Esophagus (tissue), 2 donors: ENCODE results near the gene ST6GALNAC1. TPM values are rescaled to one million over a fixed set of nuclear protein-coding genes. Genes with fewer than 3 reads are reported as not detected.

ENCODE experiments used
- H3K27ac ChIP-seq, 2 donors: one replicate each; pipeline ENCODE4 v1.5.1; 2013; ENCODE audit warnings: low read depth in 2 of 2, mild to moderate bottlenecking in 2 of 2, inconsistent platforms in 1 of 2, low read length in 1 of 2, moderate library complexity in 1 of 2
- H3K27me3 ChIP-seq, 2 donors: one replicate each; pipeline ENCODE4 v1.6.1; 2013; ENCODE audit warnings: low read length in 2 of 2, control low read depth in 1 of 2, mild to moderate bottlenecking in 1 of 2; ENCODE audit not compliant: insufficient read depth in 2 of 2, control insufficient read depth in 1 of 2
- H3K36me3 ChIP-seq, 2 donors: one replicate each; pipeline ENCODE4 v1.6.1; 2013; ENCODE audit warnings: low read length in 1 of 2; ENCODE audit not compliant: control insufficient read depth in 2 of 2, insufficient read depth in 2 of 2
- H3K4me1 ChIP-seq, 2 donors: one replicate each; pipeline ENCODE4 v1.6.1; 2013; ENCODE audit warnings: low read length in 1 of 2; ENCODE audit not compliant: control insufficient read depth in 2 of 2, insufficient read depth in 2 of 2
- H3K4me3 ChIP-seq, 2 donors: one replicate each; pipeline ENCODE4 v1.5.1; 2013; ENCODE audit warnings: low read length in 2 of 2, mild to moderate bottlenecking in 2 of 2, low read depth in 1 of 2, moderate library complexity in 1 of 2
- H3K9me3 ChIP-seq, 2 donors: one replicate each; pipeline ENCODE4 v1.6.1; 2013; ENCODE audit warnings: mild to moderate bottlenecking in 2 of 2, low read depth in 1 of 2, low read length in 1 of 2, moderate library complexity in 1 of 2; ENCODE audit not compliant: control insufficient read depth in 2 of 2, insufficient read depth in 1 of 2
- WGBS, 2 donors: extraction: QIAGEN DNeasy Blood & Tissue Kit; methylation state at CpG; one replicate each; pipeline ENCODE4 v1.1.7; 2013; 5-methylcytosine and 5-hydroxymethylcytosine counted together
- polyA plus RNA-seq, 2 donors: library from polyadenylated mRNA; stranded (reverse); fragments of 200-250 nt; gene quantifications; one replicate each; pipeline ENCODE4 v1.2.3, GENCODE V29; 2013
- donor health status: healthy with polysubstance abuse.
- donor health status: Bipolar disorder and iron deficiency.

The ST6GALNAC1 gene
- polyA plus RNA-seq, 2 donors: 20.1 to 40.1 TPM

DNA sequence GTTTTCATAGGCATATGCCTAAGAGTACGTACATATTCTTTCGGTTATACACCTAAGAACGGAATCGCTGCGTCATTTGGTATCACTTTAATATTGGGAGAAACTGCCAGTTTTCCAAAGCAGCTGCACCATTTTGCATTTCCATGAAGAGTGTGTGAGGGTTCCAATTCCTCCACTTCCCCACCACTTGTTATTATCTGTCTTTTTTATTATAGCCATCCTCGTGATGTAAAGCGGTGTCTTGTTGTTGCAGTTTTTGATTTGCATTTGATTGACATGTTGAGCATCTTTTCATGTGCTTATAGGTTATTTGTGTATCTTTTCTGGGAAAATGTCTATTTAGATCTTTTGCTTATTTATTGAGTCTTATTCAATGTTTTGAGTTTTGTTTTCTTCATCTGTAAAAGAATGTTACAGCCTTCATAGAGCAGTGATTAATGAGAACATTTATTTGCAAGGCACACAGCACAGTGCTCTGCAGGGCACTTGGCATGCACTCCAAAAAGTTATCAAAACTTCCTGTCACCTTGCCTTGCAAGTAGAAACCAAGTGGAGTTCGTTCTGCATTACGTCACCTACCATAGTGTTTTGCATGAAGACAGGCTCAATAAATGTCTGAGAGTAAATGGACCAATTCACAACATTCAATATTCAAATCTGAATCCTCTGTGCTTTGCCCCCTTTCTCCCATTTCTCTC lies 26.6 kb upstream of the ST6GALNAC1 start:
- no peaks in the 10 kb centered on the region for H3K27me3 ChIP-seq
- H3K27ac ChIP-seq: peak overlapping the region; percentile 97 to 100
- no peak overlapping the region for H3K4me3 ChIP-seq
- 76 to 79% methylated on average over 9 of the region's 9 CpGs for WGBS, 2 donors
- H3K36me3 ChIP-seq: no peaks in the 10 kb centered on the region
- H3K9me3 ChIP-seq: no peaks in the 10 kb centered on the region
- peaks cover 0 to 3% of the 10 kb centered on the region in 2 donors for H3K4me1 ChIP-seq

DNA sequence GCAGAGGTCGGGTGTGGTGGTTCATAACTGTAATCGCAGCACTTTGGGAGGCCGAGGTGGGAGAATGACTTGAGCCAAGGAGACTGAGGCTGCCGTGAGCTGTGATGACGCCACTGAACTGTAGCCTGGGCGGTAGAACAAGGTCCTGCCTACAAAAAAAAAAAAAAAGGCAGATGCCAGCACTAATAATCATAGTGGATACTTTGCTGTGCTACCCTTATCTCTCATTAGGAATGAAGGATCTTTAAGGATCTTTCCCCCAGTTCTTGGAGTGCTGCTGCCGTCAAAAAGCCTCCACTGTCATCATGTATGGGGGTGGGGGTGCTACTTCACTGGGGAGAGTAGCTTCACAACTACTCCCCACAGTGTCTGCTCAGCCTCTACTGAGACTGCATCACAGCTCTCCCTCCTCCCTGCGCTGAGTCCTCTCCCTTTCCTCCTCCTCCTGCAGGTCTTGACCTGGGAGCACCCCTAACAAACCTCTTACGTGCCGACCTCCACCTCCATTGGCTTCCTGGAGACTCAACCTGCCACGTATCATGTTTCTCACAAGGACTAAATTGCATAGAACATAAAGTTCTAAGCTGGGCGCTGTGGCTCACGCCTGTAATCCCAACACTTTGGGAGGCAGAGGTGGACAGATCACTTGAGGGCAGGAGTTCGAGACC lies 24.4 kb upstream of the ST6GALNAC1 start:
- Histone ChIP-seq H3K27ac (peak overlapping the region; percentile 28 to 65), H3K4me1 (peaks cover 0 to 3% of the 10 kb centered on the region in 2 donors), H3K27me3 (no peaks in the 10 kb centered on the region), H3K36me3 (no peaks in the 10 kb centered on the region), H3K9me3 (no peaks in the 10 kb centered on the region), H3K4me3 (no peak overlapping the region)
- 57 to 65% methylated on average over 14 of the region's 14 CpGs for WGBS, 2 donors

DNA sequence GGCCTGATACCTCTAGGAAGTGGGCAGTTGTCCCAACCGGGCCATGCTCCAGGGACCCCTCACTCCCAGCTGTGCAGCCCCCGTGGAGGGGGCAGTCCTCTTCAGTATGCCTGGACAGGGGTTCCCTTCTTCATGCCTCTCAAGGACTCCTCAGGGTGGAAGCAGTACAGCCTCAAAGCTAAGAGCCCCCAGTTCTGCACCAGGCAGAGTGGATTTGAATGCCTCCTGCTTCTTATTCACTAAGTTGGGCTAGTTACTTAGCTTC lies 23.9 kb upstream of the ST6GALNAC1 start:
- WGBS, 2 donors: 56 to 71% methylated on average over 2 of the region's 2 CpGs
- Histone ChIP-seq H3K4me1 (peaks cover 0 to 3% of the 10 kb centered on the region in 2 donors), H3K27me3 (no peaks in the 10 kb centered on the region), H3K36me3 (no peaks in the 10 kb centered on the region), H3K4me3 (no peak overlapping the region), H3K9me3 (no peaks in the 10 kb centered on the region), H3K27ac (peak overlapping the region; percentile 28 to 65)

DNA sequence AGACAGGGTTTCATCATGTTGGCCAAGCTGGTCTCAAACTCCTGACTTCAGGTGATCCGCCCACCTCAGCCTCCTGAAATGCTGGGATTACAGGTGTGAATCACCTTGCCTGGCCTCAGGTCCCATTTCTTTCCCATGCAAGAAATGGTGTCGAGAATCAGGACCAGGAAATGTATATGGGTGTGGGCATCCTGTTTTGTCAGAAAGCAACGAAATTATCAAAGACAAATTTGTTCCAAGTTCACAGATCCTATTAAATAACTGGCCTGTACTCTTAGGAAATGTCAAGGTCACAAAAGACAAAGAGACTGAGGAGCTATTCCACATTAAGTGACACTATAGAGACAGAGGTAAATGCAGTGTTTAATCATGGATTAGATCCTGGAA lies 17.1 kb upstream of the ST6GALNAC1 start:
- no peaks in the 10 kb centered on the region for H3K9me3 ChIP-seq
- WGBS, 2 donors: 37 to 44% methylated on average over 3 of the region's 3 CpGs
- H3K36me3 ChIP-seq: no peaks in the 10 kb centered on the region
- H3K4me3 ChIP-seq: no peak overlapping the region
- no peak overlapping the region for H3K27ac ChIP-seq
- peaks cover 0 to 16% of the 10 kb centered on the region in 2 donors for H3K4me1 ChIP-seq
- H3K27me3 ChIP-seq: no peaks in the 10 kb centered on the region

DNA sequence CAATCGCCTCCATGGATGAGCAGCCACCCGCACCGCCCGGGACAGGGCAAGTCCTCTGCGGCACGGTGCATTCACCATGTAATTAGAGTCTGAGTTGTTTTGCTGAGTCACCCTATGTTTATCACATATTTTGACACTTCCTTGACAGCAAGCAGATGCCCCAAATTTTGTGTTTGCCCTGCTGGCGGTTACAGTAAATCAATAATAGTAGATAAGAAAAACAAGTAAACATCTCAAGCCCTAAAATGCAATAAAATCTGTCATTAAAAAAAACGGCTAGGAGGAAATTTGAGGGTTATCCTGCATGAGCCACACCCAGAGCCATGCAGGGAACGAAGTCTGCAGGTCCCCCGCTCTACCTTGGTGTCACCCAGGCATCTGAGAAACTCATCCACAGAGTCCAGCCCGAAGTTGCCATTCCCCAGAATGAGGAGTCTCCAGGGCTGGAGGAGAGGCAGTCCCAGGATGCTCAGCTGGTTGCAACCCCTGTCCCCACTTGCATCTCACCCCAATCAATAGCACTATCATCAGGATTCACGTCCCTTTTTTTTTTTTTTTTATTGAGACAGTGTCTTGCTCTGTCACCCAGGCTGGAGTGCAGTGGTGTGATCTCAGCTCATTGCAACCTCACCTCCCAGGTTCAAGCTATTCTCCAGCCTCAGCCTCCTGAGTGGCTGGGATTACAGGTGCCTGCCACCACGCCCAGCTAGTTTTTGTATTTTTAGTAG lies 16.5 kb upstream of the ST6GALNAC1 start:
- Histone ChIP-seq H3K9me3 (no peaks in the 10 kb centered on the region), H3K4me1 (peaks cover 0 to 16% of the 10 kb centered on the region in 2 donors), H3K36me3 (no peaks in the 10 kb centered on the region), H3K27ac (peak overlapping the region; percentile 89 to 94), H3K4me3 (no peak overlapping the region), H3K27me3 (no peaks in the 10 kb centered on the region)
- WGBS, 2 donors: 29 to 34% methylated on average over 13 of the region's 13 CpGs

DNA sequence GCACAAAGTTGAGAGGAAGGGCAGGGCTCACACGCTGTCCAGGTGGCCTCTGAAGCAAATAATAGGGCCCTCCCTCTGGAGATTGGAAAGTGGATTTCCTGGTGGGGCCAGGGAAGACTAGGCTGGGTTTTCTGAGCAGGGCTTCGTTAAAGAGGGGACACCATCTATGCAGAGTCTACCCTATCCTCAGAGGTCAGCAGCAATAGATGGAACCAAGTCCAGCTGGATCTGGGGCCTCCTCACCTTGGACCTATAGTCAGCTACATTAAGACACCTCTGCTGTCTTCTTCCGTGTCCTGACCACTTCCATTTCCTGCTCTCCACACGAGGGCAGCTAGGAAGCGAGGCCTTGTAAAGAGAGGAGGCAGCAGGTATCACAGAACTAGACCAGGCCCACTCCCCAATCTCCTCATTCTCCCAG lies 14.7 kb upstream of the ST6GALNAC1 start:
- Histone ChIP-seq H3K4me1 (peaks cover 0 to 16% of the 10 kb centered on the region in 2 donors), H3K9me3 (no peaks in the 10 kb centered on the region), H3K36me3 (no peaks in the 10 kb centered on the region), H3K27ac (peak overlapping the region; percentile 14 to 85), H3K4me3 (no peak overlapping the region), H3K27me3 (no peaks in the 10 kb centered on the region)
- 70 to 77% methylated on average over 5 of the region's 5 CpGs for WGBS, 2 donors

DNA sequence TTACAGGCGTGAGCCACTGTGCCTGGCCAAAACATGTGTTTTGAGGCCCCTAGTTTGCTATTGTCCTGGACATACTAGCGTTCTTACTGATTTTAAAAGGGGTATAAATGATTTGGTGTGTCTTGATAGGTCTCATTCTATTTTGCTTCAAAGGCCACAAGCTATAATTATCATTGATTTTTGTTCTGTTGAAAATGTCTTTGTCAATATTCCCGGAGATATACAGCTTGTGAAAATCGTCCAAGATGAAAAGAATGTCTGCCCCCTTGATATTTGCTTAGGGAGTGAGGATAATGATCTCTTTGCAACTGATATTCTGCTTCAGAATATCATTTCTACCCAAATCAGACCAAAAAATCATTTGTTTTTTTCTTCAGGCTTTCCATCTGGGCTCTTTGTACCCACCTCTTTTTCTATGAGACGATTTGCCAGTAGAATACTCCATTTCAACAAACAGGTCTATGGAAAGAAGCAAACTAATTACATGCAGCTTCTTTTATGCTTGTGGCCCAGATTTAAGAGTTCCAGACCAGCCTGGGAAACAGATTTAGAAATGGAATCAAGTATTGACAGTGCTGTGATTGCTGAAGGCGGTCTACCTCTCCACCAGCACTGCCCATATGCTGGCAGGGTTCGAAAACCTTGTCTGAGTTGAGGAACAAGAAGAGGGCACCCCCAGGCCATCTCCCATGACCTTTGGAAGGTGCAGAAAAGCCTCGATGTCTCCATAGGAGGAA lies 14.1 kb upstream of the ST6GALNAC1 start:
- H3K4me1 ChIP-seq: peaks cover 0 to 16% of the 10 kb centered on the region in 2 donors
- H3K27ac ChIP-seq: peak overlapping the region in 1 of 2 donors; percentile 85
- no peaks in the 10 kb centered on the region for H3K27me3 ChIP-seq
- H3K9me3 ChIP-seq: no peaks in the 10 kb centered on the region
- 81 to 85% methylated on average over 8 of the region's 8 CpGs for WGBS, 2 donors
- no peaks in the 10 kb centered on the region for H3K36me3 ChIP-seq
- H3K4me3 ChIP-seq: no peak overlapping the region

DNA sequence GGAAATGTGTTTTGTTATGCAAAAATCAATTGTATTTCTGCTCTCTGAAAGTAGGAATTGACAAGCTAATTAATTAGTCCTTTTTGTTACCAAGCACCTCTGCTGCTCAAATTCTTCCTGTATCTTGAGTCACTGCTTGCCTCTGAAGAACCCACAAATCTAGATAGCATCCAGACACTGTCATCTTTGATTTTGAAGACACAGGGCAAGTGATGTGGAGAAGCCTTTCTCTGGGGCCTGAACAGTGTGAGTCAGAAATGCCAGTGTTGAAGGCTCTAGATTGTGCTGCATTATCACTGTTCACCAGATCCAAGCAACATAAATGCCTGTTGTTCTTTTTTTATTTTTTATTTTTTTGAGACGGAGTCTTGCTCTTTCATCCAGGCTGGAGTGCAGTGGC lies 10.9 kb upstream of the ST6GALNAC1 start:
- Histone ChIP-seq H3K4me1 (peaks cover 0 to 10% of the 10 kb centered on the region in 2 donors), H3K36me3 (no peaks in the 10 kb centered on the region), H3K4me3 (no peak overlapping the region), H3K9me3 (no peaks in the 10 kb centered on the region), H3K27me3 (no peaks in the 10 kb centered on the region), H3K27ac (no peak overlapping the region)
- WGBS, 2 donors: 100% methylated on average over 1 of the region's 1 CpG

DNA sequence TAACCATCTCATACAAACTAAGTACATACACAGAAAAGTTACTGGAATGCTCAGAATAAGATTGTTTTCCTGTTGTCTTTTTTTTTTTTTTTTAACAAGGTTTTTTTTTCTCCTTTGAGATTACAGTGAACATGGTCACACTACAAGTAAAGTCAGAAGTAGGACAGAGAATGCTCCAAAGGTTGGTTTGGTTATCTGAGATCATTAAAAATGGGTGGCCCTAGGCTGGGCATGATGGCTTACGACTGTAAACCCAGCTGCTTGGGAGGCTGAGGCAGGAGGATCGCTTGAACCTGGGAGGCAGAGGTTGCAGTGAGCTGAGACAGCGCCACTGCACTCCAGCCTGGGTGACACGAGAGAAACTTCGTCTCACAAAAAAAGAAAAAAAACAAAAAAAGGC lies 6.9 kb upstream of the ST6GALNAC1 start:
- Histone ChIP-seq H3K27me3 (no peaks in the 10 kb centered on the region), H3K27ac (no peak overlapping the region), H3K9me3 (no peaks in the 10 kb centered on the region), H3K4me1 (peaks cover 0 to 1% of the 10 kb centered on the region in 2 donors), H3K4me3 (no peak overlapping the region), H3K36me3 (no peaks in the 10 kb centered on the region)
- 87 to 92% methylated on average over 5 of the region's 5 CpGs for WGBS, 2 donors
